Astrocyte (in vitro differentiated cells and primary cell): ENCODE data around the gene ASPG. TPM values are rescaled to one million over a fixed set of nuclear protein-coding genes. Genes with fewer than 3 reads are reported as not detected.

Experiments
- DNase-seq: peaks from one replicate; pipeline ENCODE4 v3.0.0-alpha.2; 2010; ENCODE audit warnings: low read depth
- FAIRE-seq: peaks from 2 replicates; lab custom pipeline; 2011; peaks lifted over from hg19 to GRCh38; lab: Jason Lieb, UNC
- H2AFZ ChIP-seq: 2 replicates; pipeline ENCODE4 v1.6.0; 2012; ENCODE audit warnings: low read depth, low read length, inconsistent platforms
- H3K27ac ChIP-seq: 2 replicates; pipeline ENCODE4 v1.5.1; 2011; ENCODE audit warnings: low read depth, low read length, inconsistent platforms
- H3K27me3 ChIP-seq: 2 replicates; pipeline ENCODE4 v1.6.0; 2011; ENCODE audit warnings: low read length, inconsistent platforms; ENCODE audit not compliant: insufficient read depth
- H3K36me3 ChIP-seq: 2 replicates; pipeline ENCODE4 v1.5.1; 2011; ENCODE audit warnings: low read length, inconsistent platforms; ENCODE audit not compliant: insufficient read depth
- H3K4me1 ChIP-seq: 2 replicates; pipeline ENCODE4 v1.5.1; 2011; ENCODE audit warnings: low read length, inconsistent platforms; ENCODE audit not compliant: insufficient read depth
- H3K4me2 ChIP-seq: 2 replicates; pipeline ENCODE4 v1.6.0; 2012; ENCODE audit warnings: low read length, inconsistent platforms
- H3K4me3 ChIP-seq: 2 replicates; pipeline ENCODE4 v1.5.1; 2011; ENCODE audit warnings: low read depth, mild to moderate bottlenecking, low read length, inconsistent platforms; ENCODE audit not compliant: insufficient read depth
- H3K79me2 ChIP-seq: 2 replicates; pipeline ENCODE4 v1.6.0; 2012; ENCODE audit warnings: mild to moderate bottlenecking, low read length, inconsistent platforms; ENCODE audit not compliant: insufficient read depth
- H3K9ac ChIP-seq: 2 replicates; pipeline ENCODE4 v1.6.0; 2012; ENCODE audit warnings: mild to moderate bottlenecking, low read length, inconsistent platforms
- H3K9me3 ChIP-seq: 2 replicates; pipeline ENCODE4 v1.5.1; 2012; ENCODE audit warnings: low read depth, mild to moderate bottlenecking, low read length, inconsistent platforms; ENCODE audit not compliant: insufficient read depth
- H4K20me1 ChIP-seq: 2 replicates; pipeline ENCODE4 v1.6.0; 2012; ENCODE audit warnings: low read length, inconsistent platforms; ENCODE audit not compliant: insufficient read depth
- H3K27ac Mint-ChIP-seq: one replicate; pipeline ENCODE4 v1.8.0; 2021; ENCODE audit warnings: mild to moderate bottlenecking, mixed read lengths; ENCODE audit not compliant: unreplicated experiment
- H3K27me3 Mint-ChIP-seq: one replicate; pipeline ENCODE4 v1.8.0; 2021; ENCODE audit warnings: low read depth, mixed read lengths; ENCODE audit not compliant: unreplicated experiment
- H3K36me3 Mint-ChIP-seq: one replicate; pipeline ENCODE4 v1.8.0; 2021; ENCODE audit warnings: low read depth, mixed read lengths; ENCODE audit not compliant: unreplicated experiment
- H3K4me1 Mint-ChIP-seq: one replicate; pipeline ENCODE4 v1.8.0; 2021; ENCODE audit warnings: low read depth, mixed read lengths; ENCODE audit not compliant: unreplicated experiment
- H3K4me3 Mint-ChIP-seq: one replicate; pipeline ENCODE4 v1.8.0; 2021; ENCODE audit warnings: mild to moderate bottlenecking, moderate library complexity, mixed read lengths; ENCODE audit not compliant: unreplicated experiment
- H3K9me3 Mint-ChIP-seq: one replicate; pipeline ENCODE4 v1.8.0; 2021; ENCODE audit warnings: mild to moderate bottlenecking, mixed read lengths; ENCODE audit not compliant: unreplicated experiment
- CTCF ChIP-seq: IDR thresholded peaks from 2 replicates; pipeline ENCODE4 v1.5.1; 2011; ENCODE audit warnings: low read depth, mild to moderate bottlenecking, inconsistent platforms, low read length, moderate library complexity; ENCODE audit not compliant: insufficient read depth
- EZH2 ChIP-seq: IDR thresholded peaks from 2 replicates; pipeline ENCODE4 v1.6.1; 2012; ENCODE audit warnings: mild to moderate bottlenecking, low read length, inconsistent platforms; ENCODE audit not compliant: insufficient read depth
- total RNA-seq: library from RNA; stranded (reverse); gene quantifications from 2 replicates; pipeline ENCODE4 v1.2.1, GENCODE V29; 2021

Gene ASPG
- total RNA-seq, 1 donor from 2014 or later: not detected

DNA sequence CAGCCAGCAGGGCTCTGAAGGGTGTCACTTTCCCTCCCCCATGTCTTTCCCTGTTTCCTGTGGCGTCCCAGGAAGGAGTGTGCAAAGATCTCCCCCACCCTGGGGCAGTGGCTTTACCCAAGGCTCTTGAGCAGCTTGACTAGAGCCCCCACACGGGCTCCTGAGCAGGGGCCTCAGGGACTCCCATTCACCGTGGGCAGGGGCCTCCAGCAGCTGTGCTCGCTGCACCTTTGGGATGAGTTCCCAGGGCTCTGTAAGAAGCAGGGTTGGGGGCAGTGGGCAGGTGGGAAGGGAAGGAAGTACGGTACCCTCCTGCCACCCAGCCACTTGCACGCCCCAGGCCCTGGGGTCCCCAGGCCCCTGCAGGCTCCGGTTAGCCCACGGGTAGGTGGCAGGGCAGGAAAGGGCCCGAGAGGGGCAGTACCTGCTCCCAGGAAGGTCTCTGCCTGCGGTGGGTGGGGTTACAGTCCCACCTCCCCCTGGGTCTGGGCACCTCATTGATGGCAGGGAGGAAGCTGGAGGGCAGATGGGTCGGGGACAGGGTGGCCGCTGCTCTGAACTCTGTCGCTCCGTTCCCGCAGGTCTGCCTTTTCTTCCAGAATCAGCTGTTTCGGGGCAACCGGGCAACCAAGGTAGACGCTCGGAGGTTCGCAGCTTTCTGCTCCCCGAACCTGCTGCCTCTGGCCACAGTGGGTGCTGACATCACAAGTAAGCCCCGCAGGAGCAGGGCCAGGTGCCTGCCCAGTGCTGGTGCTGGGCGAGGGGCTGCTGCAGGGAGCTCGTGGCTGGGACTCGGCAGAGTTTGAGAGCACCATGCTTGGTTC is 13.0 kb downstream of the ASPG start:
- H3K36me3 Mint-ChIP-seq: no peaks in the 10 kb centered on the region
- H3K4me1 Mint-ChIP-seq: no peaks in the 10 kb centered on the region
- H3K27ac Mint-ChIP-seq: no peak overlapping the region
- no peak overlapping the region for H3K9ac ChIP-seq
- no peak for FAIRE-seq
- H3K79me2 ChIP-seq: no peaks in the 10 kb centered on the region
- no peak overlapping the region for H3K27ac ChIP-seq
- no peaks in the 10 kb centered on the region for H3K36me3 ChIP-seq
- no peaks in the 10 kb centered on the region for H3K9me3 Mint-ChIP-seq
- no peak overlapping the region for H3K4me3 Mint-ChIP-seq
- no peak overlapping the region for H2AFZ ChIP-seq
- H3K4me3 ChIP-seq: no peak overlapping the region
- H4K20me1 ChIP-seq: no peaks in the 10 kb centered on the region
- no peaks in the 10 kb centered on the region for H3K27me3 ChIP-seq
- no peak for TF ChIP-seq EZH2
- no peak for TF ChIP-seq CTCF
- H3K4me1 ChIP-seq: no peaks in the 10 kb centered on the region
- H3K4me2 ChIP-seq: no peak overlapping the region
- H3K27me3 Mint-ChIP-seq: peaks cover 17% of the 10 kb centered on the region
- no peaks in the 10 kb centered on the region for H3K9me3 ChIP-seq
- no peak for DNase-seq

- FAIRE-seq (no peak), DNase-seq (no peak)
- Mint-ChIP-seq H3K4me1 (no peaks in the 10 kb centered on the region), H3K36me3 (no peaks in the 10 kb centered on the region), H3K27me3 (peaks cover 14% of the 10 kb centered on the region), H3K9me3 (no peaks in the 10 kb centered on the region), H3K27ac (no peak overlapping the region), H3K4me3 (no peak overlapping the region)
- no peak overlapping the region for H3K9ac ChIP-seq
- TF ChIP-seq CTCF (no peak), EZH2 (no peak)
- H3K27ac ChIP-seq: no peak overlapping the region
- no peaks in the 10 kb centered on the region for H3K9me3 ChIP-seq
- H3K4me2 ChIP-seq: no peak overlapping the region
- H3K4me1 ChIP-seq: no peaks in the 10 kb centered on the region
- no peaks in the 10 kb centered on the region for H3K36me3 ChIP-seq
- H3K79me2 ChIP-seq: no peaks in the 10 kb centered on the region
- H3K4me3 ChIP-seq: no peak overlapping the region
- no peaks in the 10 kb centered on the region for H4K20me1 ChIP-seq
- H3K27me3 ChIP-seq: no peaks in the 10 kb centered on the region
- no peak overlapping the region for H2AFZ ChIP-seq
Observed at GRCh38 chr14:104099096-104100041, 13.9 kb downstream of the ASPG start.
